GM12878 (cell line): ENCODE measurements around the gene LRRC51. TPM values are rescaled to one million over a fixed set of nuclear protein-coding genes. Genes with fewer than 3 reads are reported as not detected.
"Not testable (repeated sequence)": the region's sequence is repeated elsewhere in the genome, so short reads cannot be mapped to it uniquely, and the experiment has no call there.

Experiments used
- ATAC-seq: fragments of 200-7000 bp; cut with Tn5 transposase; 3 replicates; pipeline ENCODE4 v1.9.1; 2020; ENCODE audit warnings: mild to moderate bottlenecking, moderate library complexity
- BruUV-seq: library from RNA; stranded (reverse); fragments of 400-500 nt; replicated peaks from 2 replicates; lab custom pipeline; 2021; lab: Mats Ljungman, UMichigan
- CTCF ChIA-PET: fragments of 300-600 bp; sonication (Branson Sonifier 250); formaldehyde crosslinking; extraction: SDS; loops from one replicate; lab custom pipeline; 2021; ENCODE audit warnings: inconsistent platforms; lab: Yijun Ruan, JAX
- POLR2A ChIA-PET: fragments of 350-600 bp; formaldehyde crosslinking; extraction: SDS; loops from one replicate; lab custom pipeline; 2021; ENCODE audit warnings: inconsistent platforms; lab: Charles Lee
- RAD21 ChIA-PET: fragments of 300-600 bp; sonication (Branson Sonifier 250); formaldehyde crosslinking; loops from one replicate; lab custom pipeline; 2023; ENCODE audit warnings: antibody characterized with exemption; ENCODE audit not compliant: unreplicated experiment; lab: Charles Lee
- SMC1A ChIA-PET: fragments of 300-600 bp; sonication (Branson Sonifier 250); formaldehyde crosslinking; loops from one replicate; lab custom pipeline; 2023; ENCODE audit not compliant: unreplicated experiment, uncharacterized antibody; lab: Charles Lee
- DNase-seq: peaks from one replicate; pipeline ENCODE4 v3.0.0-alpha.2; 2011; ENCODE audit warnings: low read depth, low spot score
- FAIRE-seq: peaks from 3 replicates; lab custom pipeline; 2011; peaks lifted over from hg19 to GRCh38; lab: Jason Lieb, UNC
- H2AFZ ChIP-seq: 2 replicates; pipeline ENCODE4 v1.6.0; 2011; ENCODE audit warnings: low read depth, low read length, control low read depth; ENCODE audit not compliant: control insufficient read depth
- H3K27ac ChIP-seq: 2 replicates; pipeline ENCODE4 v1.5.1; 2011; ENCODE audit warnings: control low read depth; ENCODE audit not compliant: control insufficient read depth, insufficient read depth
- H3K27me3 ChIP-seq, 2 experiments: replicated peaks in 1 of 2; 2 replicates each; pipeline versions ENCODE4 v1.6.0 to v1.6.1; 2011; ENCODE audit warnings: low read length in 1 of 2; ENCODE audit not compliant: control insufficient read depth in 2 of 2, insufficient read depth in 2 of 2
- H3K36me3 ChIP-seq, 2 experiments: 2 replicates each; pipeline ENCODE4 v1.5.1; 2011; ENCODE audit warnings: low read length in 1 of 2; ENCODE audit not compliant: control insufficient read depth in 2 of 2, insufficient read depth in 2 of 2
- H3K4me1 ChIP-seq: 2 replicates; pipeline ENCODE4 v1.6.1; 2011; ENCODE audit warnings: mild to moderate bottlenecking, low read length, moderate library complexity, mixed read lengths; ENCODE audit not compliant: control insufficient read depth, insufficient read depth
- H3K4me2 ChIP-seq: 2 replicates; pipeline ENCODE4 v1.6.0; 2011; ENCODE audit warnings: control low read depth; ENCODE audit not compliant: control insufficient read depth, insufficient read depth
- H3K4me3 ChIP-seq: fragments of 200-600 bp; sonication (generic); 2 replicates; pipeline ENCODE4 v1.5.1; 2016
- H3K79me2 ChIP-seq: 2 replicates; pipeline ENCODE4 v1.6.0; 2011; ENCODE audit warnings: low read length; ENCODE audit not compliant: control insufficient read depth, insufficient read depth
- H3K9ac ChIP-seq: 2 replicates; pipeline ENCODE4 v1.8.0; 2011; ENCODE audit warnings: low read length, control low read depth, mixed read lengths; ENCODE audit not compliant: control insufficient read depth, insufficient read depth
- H3K9me3 ChIP-seq: replicated peaks from 3 replicates; pipeline ENCODE4 v1.5.1; 2011; ENCODE audit warnings: mild to moderate bottlenecking, low read length; ENCODE audit not compliant: control insufficient read depth, insufficient read depth
- H4K20me1 ChIP-seq: 2 replicates; pipeline ENCODE4 v1.6.0; 2011; ENCODE audit not compliant: control insufficient read depth, insufficient read depth
- CEBPZ ChIP-seq: fragments of 150-350 bp; IDR thresholded peaks from 2 replicates; pipeline ENCODE4 v1.6.1; 2016; ENCODE audit warnings: low read depth, low read length
- CHD2 ChIP-seq: IDR thresholded peaks from 2 replicates; pipeline ENCODE4 v1.6.1; 2011; ENCODE audit warnings: low read depth, low read length, improper control_type of control experiment, borderline replicate concordance
- CREM ChIP-seq: IDR thresholded peaks from 2 replicates; pipeline ENCODE4 v1.6.1; 2014; ENCODE audit warnings: antibody characterized with exemption, low read depth
- EGR1 ChIP-seq, 2 experiments: IDR thresholded peaks; 1 replicate in 1 of 2; 2 replicates in 1 of 2; pipeline ENCODE4 v1.6.1; 2011 to 2012; ENCODE audit warnings: low read depth in 2 of 2, low read length in 2 of 2, borderline replicate concordance in 1 of 2, mild to moderate bottlenecking in 1 of 2, moderate library complexity in 1 of 2
- MYC ChIP-seq: IDR thresholded peaks from 2 replicates; pipeline ENCODE4 v1.6.1; 2011; ENCODE audit warnings: mild to moderate bottlenecking, low read length, moderate library complexity, inconsistent platforms; ENCODE audit not compliant: insufficient read depth, insufficient replicate concordance, insufficient read length, severe bottlenecking
- NBN ChIP-seq: fragments of 450-650 bp; IDR thresholded peaks from 2 replicates; pipeline ENCODE4 v1.6.1; 2016
- REST ChIP-seq: IDR thresholded peaks from 2 replicates; pipeline ENCODE4 v1.6.1; 2012; ENCODE audit warnings: mild to moderate bottlenecking, low read depth, low read length
- SMC3 ChIP-seq: IDR thresholded peaks from 2 replicates; pipeline ENCODE4 v1.6.1; 2011; ENCODE audit warnings: low read length, improper control_type of control experiment, borderline replicate concordance
- TBL1XR1 ChIP-seq: IDR thresholded peaks from 2 replicates; pipeline ENCODE4 v1.6.1; 2012; ENCODE audit warnings: low read depth, low read length, improper control_type of control experiment
- TCF12 ChIP-seq: IDR thresholded peaks from 2 replicates; pipeline ENCODE4 v1.6.1; 2011; ENCODE audit warnings: low read depth, mild to moderate bottlenecking, low read length
- ZBED1 ChIP-seq: IDR thresholded peaks from 2 replicates; pipeline ENCODE4 v1.6.1; 2016; ENCODE audit warnings: borderline replicate concordance
- WGBS: methylation state at CpG from one replicate; pipeline ENCODE4 v1.1.6; 2016; ENCODE audit warnings: low lambda C conversion rate; ENCODE audit not compliant: insufficient replicate concordance, insufficient coverage; ENCODE audit errors: missing lambda C conversion rate; 5-methylcytosine and 5-hydroxymethylcytosine counted together
- in situ Hi-C: fragments of 300-500 bp; cut with MboI; formaldehyde crosslinking; loops from 9 replicates; pipeline ENCODE4 v1.14.3; 2018; ENCODE audit warnings: mixed read lengths
- intact Hi-C: fragments of 100-400 bp; cut with micrococcal nuclease; formaldehyde crosslinking; loops from one replicate; pipeline ENCODE4 v1.14.2; 2022; ENCODE audit not compliant: unreplicated experiment
- polyA plus RNA-seq, 11 experiments: library from polyadenylated mRNA; depleted of rRNA in 4 of 11; unstranded in 6 of 11; stranded (reverse) in 5 of 11; fragments of >200 nt; fragmentation: Nextera tagmentation in 4 of 11; fragmentation: Illumina TruSeq in 1 of 11; extraction: Ambion mirVana in 4 of 11; extraction: Trizol in 1 of 11; gene quantifications; 1 replicate in 1 of 11; 2 replicates in 10 of 11; pipeline versions ENCODE4 v1.2.1 to v1.2.3, GENCODE V29; 2011 to 2016; ENCODE audit warnings: inconsistent platforms in 2 of 11, missing spikeins in 2 of 11, low read depth in 1 of 11
- total RNA-seq, 4 experiments: library from RNA; depleted of rRNA in 3 of 4; stranded (reverse); fragments of >200 nt in 3 of 4; fragmentation: Illumina TruSeq in 1 of 4; extraction: Trizol in 1 of 4; gene quantifications; 2 replicates each; pipeline versions ENCODE4 v1.2.1 to v1.2.3, GENCODE V29; 2013 to 2021

LRRC51 gene
- total and polyA plus RNA-seq, 10 of the 15 experiments (the other 5 are each of a cell fraction or from before 2014, with no cell fraction given), result 2.6 to 8.6 (median 5.4) TPM

GRCh38 chr11:72132646-72133045, 52.0 kb downstream of the LRRC51 start:
- no peaks in the 10 kb centered on the region for H4K20me1 ChIP-seq
- no peak overlapping the region for H2AFZ ChIP-seq
- CTCF ChIA-PET, result no interaction called here
- in situ Hi-C loops, result no loop called here
- H3K9ac ChIP-seq, result no peak overlapping the region
- no peaks in the 10 kb centered on the region for H3K36me3 ChIP-seq
- H3K27ac ChIP-seq, result no peak overlapping the region
- no peaks in the 10 kb centered on the region for H3K4me1 ChIP-seq
- intact Hi-C loops, result no loop called here
- TF ChIP-seq TBL1XR1, result no peak
- no peak for TF ChIP-seq REST
- no peak for TF ChIP-seq CHD2
- no peak for TF ChIP-seq CREM
- no peak for TF ChIP-seq CEBPZ
- no peak for TF ChIP-seq SMC3
- TF ChIP-seq TCF12, result no peak
- no peak for TF ChIP-seq NBN
- no peak for TF ChIP-seq ZBED1
- TF ChIP-seq MYC, result no peak
- no peak for TF ChIP-seq EGR1 (IDR thresholded peaks at IDR 0.05; ENCODE audit: borderline replicate concordance in 1 of 2, low read depth in 2 of 2, low read length in 2 of 2)
- TF ChIP-seq, all 136 proteins: peak for 0
- ATAC-seq, result no peak
- ChIA-PET RAD21 (no interaction called here), POLR2A (no interaction called here), SMC1A (no interaction called here)
- H3K4me3 ChIP-seq, result no peak overlapping the region
- H3K79me2 ChIP-seq, result no peaks in the 10 kb centered on the region
- no peaks in the 10 kb centered on the region for H3K27me3 ChIP-seq
- FAIRE-seq, result no peak
- DNase-seq, result no peak
- WGBS, result 0% methylated on average over 2 of the region's 2 CpGs
- BruUV-seq, result no TSS peak
- H3K4me2 ChIP-seq, result no peak overlapping the region
- peaks cover 4% of the 10 kb centered on the region; the same call in 2 of the 3 replicates for H3K9me3 ChIP-seq

- H3K4me1 ChIP-seq, FAIRE-seq, H3K4me2 ChIP-seq, H3K9me3 ChIP-seq, BruUV-seq, POLR2A ChIA-PET, H3K4me3 ChIP-seq, H3K27me3 ChIP-seq, H3K9ac ChIP-seq, in situ Hi-C loops, RAD21 ChIA-PET, H3K79me2 ChIP-seq, H2AFZ ChIP-seq, intact Hi-C loops, DNase-seq, H3K27ac ChIP-seq, ATAC-seq, H3K36me3 ChIP-seq, H4K20me1 ChIP-seq: not testable (repeated sequence)
- ChIA-PET CTCF (interaction anchor here (1.2 to 1.5 kb wide), 2 partner anchors 9 to 336 kb away, joined by 3 to 5 read pairs; no protein-coding TSS in a partner anchor), SMC1A (interaction anchor here (1.0 kb wide), 1 partner anchor 9 kb away, joined by 3 read pairs; no protein-coding TSS in a partner anchor)
- 75% methylated on average over 4 of the region's 4 CpGs for WGBS
Observed at GRCh38 chr11:72135473-72135872, 54.8 kb downstream of the LRRC51 start, which contains the start of gene FOLR3. TSS of gene FOLR3 (plus strand) at chr11:72135725. CDS start at chr11:72135953, 228 bp downstream.
